Colonic mucosa (tissue), 4 donors: Measurements from ENCODE around the gene GRM7. TPM values are rescaled to one million over a fixed set of nuclear protein-coding genes. Genes with fewer than 3 reads are reported as not detected.

ENCODE experiments used
- DNase-seq: peaks from one replicate; pipeline ENCODE4 v3.0.0-alpha.2; 2020
- H3K27ac ChIP-seq: fragments of 200-600 bp; one replicate; pipeline ENCODE4 v1.8.0; 2021
- H3K27me3 ChIP-seq: fragments of 200-600 bp; one replicate; pipeline ENCODE4 v1.8.0; 2021
- H3K36me3 ChIP-seq: fragments of 200-600 bp; one replicate; pipeline ENCODE4 v1.8.0; 2021
- H3K4me1 ChIP-seq: fragments of 200-600 bp; one replicate; pipeline ENCODE4 v1.8.0; 2021; ENCODE audit warnings: mild to moderate bottlenecking
- H3K4me3 ChIP-seq: fragments of 200-600 bp; one replicate; pipeline ENCODE4 v1.8.0; 2021
- H3K9ac ChIP-seq, 2 donors: one replicate each; pipeline ENCODE4 v1.7.0; 2013; ENCODE audit warnings: control low read depth in 2 of 2, low read depth in 2 of 2, low read length in 2 of 2
- H3K9me3 ChIP-seq: fragments of 200-600 bp; one replicate; pipeline ENCODE4 v1.8.0; 2021
- CTCF ChIP-seq: fragments of 200-600 bp; IDR thresholded peaks from one replicate; pipeline ENCODE4 v1.8.0; 2022; ENCODE audit warnings: antibody characterized with exemption, mild to moderate bottlenecking
- intact Hi-C: fragments of 100-400 bp; cut with DNase I; formaldehyde crosslinking; loops from one replicate; pipeline ENCODE4 v1.14.1; 2022
- total RNA-seq, 2 donors: library from RNA; stranded (reverse); fragmentation: NEBNext Ultra II Directional in 1 of 2; extraction: Animal tissue kit (Norgen Biotek cat#: 25700) in 1 of 2; gene quantifications; one replicate each; pipeline ENCODE4 v1.2.1, GENCODE V29; 2021
- donor health status: healthy.
- donor health status: DM: no; HTN: no; CAD: no.
- donor health status: DM: no; HTN: no; CAD: no.

The GRM7 gene
- total RNA-seq, 2 donors from 2014 or later = 0.15 to 0.66 TPM

DNA sequence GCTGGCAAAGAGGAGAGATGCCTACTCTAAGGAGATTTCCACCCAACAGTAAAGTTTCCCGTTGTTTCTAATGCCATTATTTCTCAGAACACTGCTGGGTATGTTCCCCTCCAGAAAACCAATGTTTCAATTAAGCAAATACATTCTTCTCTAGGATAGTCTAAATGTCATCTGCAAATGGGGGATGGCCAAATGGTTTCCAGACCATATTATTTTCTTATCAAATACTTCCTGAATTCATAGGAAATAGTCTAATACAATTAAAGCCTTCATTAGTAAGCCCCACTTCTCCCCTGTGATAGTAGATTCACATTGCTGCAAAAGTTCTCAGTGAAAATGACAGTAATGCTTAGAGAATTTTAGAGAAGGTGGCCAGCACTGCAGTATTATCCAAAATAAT is 716.6 kb downstream of the GRM7 start:
- H3K9me3 ChIP-seq = no peaks in the 10 kb centered on the region
- no peaks in the 10 kb centered on the region for H3K27me3 ChIP-seq
- no peaks in the 10 kb centered on the region for H3K36me3 ChIP-seq
- no peak overlapping the region for H3K4me3 ChIP-seq
- intact Hi-C loops = no loop called here
- DNase-seq = no peak
- no peak overlapping the region for H3K9ac ChIP-seq
- no peaks in the 10 kb centered on the region for H3K4me1 ChIP-seq
- H3K27ac ChIP-seq = no peak overlapping the region
- no peak for TF ChIP-seq CTCF

- Histone ChIP-seq H3K36me3 (no peaks in the 10 kb centered on the region), H3K9me3 (no peaks in the 10 kb centered on the region), H3K4me3 (no peak overlapping the region), H3K27me3 (no peaks in the 10 kb centered on the region), H3K4me1 (no peaks in the 10 kb centered on the region), H3K27ac (no peak overlapping the region), H3K9ac (no peak overlapping the region)
- TF ChIP-seq CTCF = no peak
- no peak for DNase-seq
- intact Hi-C loops = no loop called here
Measured at GRCh38 chr3:7581831-7582230, 720.9 kb downstream of the GRM7 start.

GRCh38 chr3:7585052-7585451 is 724.1 kb downstream of the GRM7 start:
- H3K4me3 ChIP-seq = no peak overlapping the region
- H3K9me3 ChIP-seq = no peaks in the 10 kb centered on the region
- DNase-seq = no peak
- H3K9ac ChIP-seq = no peak overlapping the region
- no peaks in the 10 kb centered on the region for H3K36me3 ChIP-seq
- no peak for TF ChIP-seq CTCF
- no peaks in the 10 kb centered on the region for H3K27me3 ChIP-seq
- H3K4me1 ChIP-seq = no peaks in the 10 kb centered on the region
- intact Hi-C loops = no loop called here
- no peak overlapping the region for H3K27ac ChIP-seq

DNA sequence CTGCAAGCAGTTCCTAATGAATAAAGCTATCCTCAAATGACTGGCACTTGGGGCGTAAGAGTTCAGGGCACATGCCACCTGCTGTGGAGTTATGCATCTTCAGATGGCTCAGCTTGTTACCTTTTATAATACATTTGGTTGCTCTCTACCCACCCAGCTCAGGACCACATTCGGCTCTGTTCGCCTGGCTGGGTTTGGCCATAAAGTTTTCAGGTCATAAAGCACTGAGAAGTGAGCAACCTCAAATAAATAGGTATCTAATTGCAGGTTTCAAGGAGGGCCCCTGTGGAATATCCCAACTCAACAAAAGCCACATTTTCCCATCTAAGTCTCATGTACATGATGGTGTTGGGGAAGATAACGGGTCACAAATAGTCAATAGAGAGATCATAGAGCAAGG is 727.3 kb downstream of the GRM7 start:
- Histone ChIP-seq H3K27me3 (no peaks in the 10 kb centered on the region), H3K4me1 (no peaks in the 10 kb centered on the region), H3K9me3 (no peaks in the 10 kb centered on the region), H3K36me3 (no peaks in the 10 kb centered on the region), H3K4me3 (no peak overlapping the region), H3K9ac (no peak overlapping the region), H3K27ac (no peak overlapping the region)
- intact Hi-C loops = no loop called here
- DNase-seq = no peak
- TF ChIP-seq CTCF = no peak

DNA sequence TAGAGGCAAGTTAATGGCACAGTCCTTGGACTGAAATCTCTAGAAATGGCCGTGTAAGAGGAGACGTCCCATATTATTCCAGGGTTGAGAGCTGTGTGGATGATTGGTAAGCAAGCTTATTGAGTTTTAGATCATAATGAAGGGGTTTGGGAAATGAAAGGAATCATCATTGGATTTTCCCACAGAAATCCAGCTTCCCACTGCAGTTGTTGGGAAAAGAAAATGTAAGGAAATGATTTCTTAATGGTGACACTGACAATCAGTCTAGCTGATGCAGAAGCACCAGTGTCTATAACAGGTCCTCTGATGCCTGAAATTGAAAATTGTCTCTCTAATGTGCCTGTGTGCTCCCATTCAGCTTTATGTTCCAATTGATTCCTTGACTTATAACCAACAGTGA is 728.6 kb downstream of the GRM7 start:
- Histone ChIP-seq H3K9me3 (no peaks in the 10 kb centered on the region), H3K36me3 (no peaks in the 10 kb centered on the region), H3K4me3 (no peak overlapping the region), H3K9ac (no peak overlapping the region), H3K4me1 (no peaks in the 10 kb centered on the region), H3K27ac (no peak overlapping the region), H3K27me3 (no peaks in the 10 kb centered on the region)
- DNase-seq = no peak
- intact Hi-C loops = no loop called here
- no peak for TF ChIP-seq CTCF

DNA sequence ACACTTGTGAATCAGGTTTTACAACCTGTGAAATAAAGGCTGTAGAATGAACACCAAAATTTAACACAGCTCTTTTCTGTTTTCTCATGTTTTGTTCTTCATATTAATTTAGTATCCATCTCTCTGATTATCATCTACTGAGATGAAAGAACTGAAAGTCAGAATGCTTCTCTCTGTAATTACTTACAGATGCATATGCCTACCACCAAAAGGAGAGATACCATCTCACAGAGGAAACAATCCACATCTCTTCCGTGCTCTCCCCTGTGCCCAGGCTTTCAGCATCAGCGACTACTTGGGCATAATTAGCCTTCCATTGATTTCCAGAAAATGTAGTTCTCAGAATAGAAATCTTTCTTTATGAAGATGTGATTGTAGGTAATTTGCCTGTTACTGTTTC is 741.4 kb downstream of the GRM7 start:
- no peak for DNase-seq
- no peak for TF ChIP-seq CTCF
- no peak overlapping the region for H3K9ac ChIP-seq

More for the DNA sequence above, 741.4 kb downstream of the GRM7 start:
- intact Hi-C loops = no loop called here
- no peaks in the 10 kb centered on the region for H3K27me3 ChIP-seq
- no peaks in the 10 kb centered on the region for H3K9me3 ChIP-seq
- no peaks in the 10 kb centered on the region for H3K4me1 ChIP-seq
- H3K4me3 ChIP-seq = no peak overlapping the region
- no peak overlapping the region for H3K27ac ChIP-seq
- no peaks in the 10 kb centered on the region for H3K36me3 ChIP-seq
